ELF-1 (cell line): ENCODE results near the gene BRINP3.

Experiments used
- DNase-seq: peaks from one replicate; pipeline ENCODE4 v3.0.0-alpha.2; 2016; ENCODE audit warnings: low read depth, low spot score

Gene BRINP3

GRCh38 chr1:190119683-190120082 is 358.0 kb downstream of the BRINP3 start:
- no peak for DNase-seq

GRCh38 chr1:190116921-190117320 is 360.7 kb downstream of the BRINP3 start:
- no peak for DNase-seq

- no peak for DNase-seq
Observed at GRCh38 chr1:190104961-190105360, 372.7 kb downstream of the BRINP3 start.

GRCh38 chr1:190102757-190103326 is 374.8 kb downstream of the BRINP3 start:
- no peak for DNase-seq

GRCh38 chr1:190101756-190102155 is 375.9 kb downstream of the BRINP3 start:
- DNase-seq: no peak

- no peak for DNase-seq
Observed at GRCh38 chr1:190098756-190099155, 378.9 kb downstream of the BRINP3 start.

- DNase-seq: no peak
Observed at GRCh38 chr1:190098107-190098506, 379.6 kb downstream of the BRINP3 start.

- DNase-seq: no peak
Observed at GRCh38 chr1:190095596-190095995, 382.1 kb downstream of the BRINP3 start.

GRCh38 chr1:190084552-190084951 is 393.1 kb downstream of the BRINP3 start:
- peak; percentile 77 for DNase-seq

- DNase-seq: no peak
Observed at GRCh38 chr1:190068304-190068703, 409.4 kb downstream of the BRINP3 start.

- DNase-seq: no peak
Observed at GRCh38 chr1:190067592-190067991, 410.1 kb downstream of the BRINP3 start.

- DNase-seq: no peak
Observed at GRCh38 chr1:190066011-190066410, 411.7 kb downstream of the BRINP3 start.

GRCh38 chr1:190049314-190049713 is 428.4 kb downstream of the BRINP3 start:
- no peak for DNase-seq
